Endometrial microvascular endothelial cells (primary cell): ENCODE data around the gene SULT1A1. TPM values are rescaled to one million over a fixed set of nuclear protein-coding genes. Genes with fewer than 3 reads are reported as not detected.
"Not testable (repeated sequence)": the region's sequence is repeated elsewhere in the genome, so short reads cannot be mapped to it uniquely, and the experiment has no call there.

Experiments
- in situ Hi-C: cut with HindIII; loops from 2 replicates; pipeline ENCODE4 v1.10.0; 2017; ENCODE audit warnings: low sequenced_read_pairs, low pct_unique_long_range_greater_than_20kb; ENCODE audit errors: inconsistent ontology term
- total RNA-seq: library from RNA; depleted of rRNA; stranded (reverse); fragments of >200 nt; gene quantifications from one replicate; pipeline ENCODE4 v1.2.3, GENCODE V29; 2015; ENCODE audit errors: inconsistent ontology term

Gene SULT1A1
- total RNA-seq, 1 donor from 2014 or later, result 5.9 TPM

DNA sequence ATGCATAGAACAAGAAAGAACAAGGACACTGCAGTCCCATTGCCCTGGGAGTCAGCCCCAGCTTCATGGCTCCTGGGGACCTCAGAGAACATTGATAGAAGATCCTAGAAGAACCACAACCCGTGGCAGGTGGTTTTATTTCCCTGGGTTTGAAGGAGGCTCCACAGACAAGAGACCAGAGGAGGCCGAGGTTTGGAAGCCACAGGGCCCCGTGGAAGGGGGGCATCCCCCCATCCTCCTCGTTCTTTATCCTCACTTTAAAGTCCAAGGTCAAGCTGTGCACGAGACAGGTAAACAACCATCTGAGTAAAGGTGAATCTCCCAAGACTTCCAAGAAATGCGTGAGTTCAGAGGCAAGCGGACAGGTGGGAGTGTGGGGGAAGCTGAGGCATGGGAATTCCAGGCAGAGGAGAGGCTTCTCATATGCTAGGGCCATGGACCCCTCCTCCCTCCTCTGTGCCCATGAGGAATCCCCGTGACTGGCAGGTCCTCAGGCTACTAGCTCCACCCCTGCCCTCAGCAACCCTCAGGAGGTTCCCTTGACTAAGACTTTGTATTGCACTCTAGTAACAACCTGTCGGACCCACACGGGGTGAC, 849 bp upstream of the SULT1A1 start:
- in situ Hi-C loops, result no loop called here

- in situ Hi-C loops, result not testable (repeated sequence)
Observed at GRCh38 chr16:28608867-28609596, 812 bp downstream of the SULT1A1 start.

GRCh38 chr16:28608496-28608808, 1.4 kb downstream of the SULT1A1 start:
- in situ Hi-C loops, result not testable (repeated sequence)

DNA sequence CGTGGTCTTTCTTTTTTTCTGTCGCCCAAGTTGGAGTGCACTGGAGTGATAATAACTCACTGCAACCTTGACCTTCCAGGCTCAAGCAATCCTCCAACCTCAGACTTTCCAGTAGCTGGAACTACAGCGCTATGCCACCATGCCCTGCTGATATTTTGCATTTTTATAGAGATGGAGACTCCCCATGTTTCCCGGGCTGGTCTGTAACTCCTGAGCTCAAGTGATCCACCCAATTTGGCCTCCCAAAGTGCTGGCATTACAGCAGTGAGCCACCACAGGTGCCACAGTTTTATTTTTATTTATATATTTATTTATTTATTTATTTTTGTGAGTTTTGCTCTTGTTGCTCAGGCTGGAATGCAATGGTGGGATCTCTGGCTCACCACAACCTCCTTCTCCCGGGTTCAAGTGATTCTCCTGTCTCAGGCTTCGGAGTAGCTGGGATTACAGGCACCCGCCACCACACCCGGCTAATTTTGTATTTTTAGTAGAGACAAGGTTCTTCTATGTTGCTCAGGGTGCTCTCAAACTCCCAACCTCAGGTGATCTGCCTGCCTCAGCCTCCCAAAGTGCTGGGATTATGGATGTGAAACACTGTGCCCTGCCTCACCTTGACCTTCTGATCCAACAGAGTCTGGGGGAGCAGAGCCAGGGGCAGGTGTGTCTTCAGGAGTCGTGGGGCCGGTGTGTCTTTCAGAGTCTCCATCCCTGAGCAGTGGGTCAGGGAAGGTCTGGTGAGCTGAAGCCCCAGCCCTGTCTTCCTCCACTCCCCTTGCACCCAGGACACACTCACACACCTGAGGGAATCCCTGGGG, 2.0 kb downstream of the SULT1A1 start:
- in situ Hi-C loops, result not testable (repeated sequence)

- in situ Hi-C loops, result no loop called here
Observed at GRCh38 chr16:28607116-28607623, 2.7 kb downstream of the SULT1A1 start.

GRCh38 chr16:28606291-28607115, 3.3 kb downstream of the SULT1A1 start:
- in situ Hi-C loops, result no loop called here

GRCh38 chr16:28604186-28604565, 5.7 kb downstream of the SULT1A1 start:
- in situ Hi-C loops, result no loop called here

- in situ Hi-C loops, result no loop called here
Observed at GRCh38 chr16:28603381-28604185, 6.3 kb downstream of the SULT1A1 start.

DNA sequence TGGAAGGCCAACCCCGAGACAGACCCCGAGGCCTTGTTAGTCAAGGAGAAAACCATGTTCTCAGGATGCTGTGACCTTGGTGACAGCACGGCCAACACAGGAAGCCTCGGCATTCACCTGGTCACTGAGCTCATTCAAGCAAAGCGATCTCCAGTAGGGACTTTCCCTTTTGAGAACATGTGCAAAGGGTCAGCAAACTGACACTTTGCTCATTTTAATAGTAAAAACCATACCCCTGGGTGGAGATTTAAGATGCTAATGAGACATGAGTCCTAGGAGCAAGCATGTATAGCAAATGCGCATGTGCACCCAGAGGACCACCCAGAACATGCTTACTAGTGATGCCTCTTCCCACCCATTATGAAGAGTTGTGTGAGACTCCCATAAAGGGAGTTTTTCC, 7.3 kb downstream of the SULT1A1 start:
- in situ Hi-C loops, result no loop called here

DNA sequence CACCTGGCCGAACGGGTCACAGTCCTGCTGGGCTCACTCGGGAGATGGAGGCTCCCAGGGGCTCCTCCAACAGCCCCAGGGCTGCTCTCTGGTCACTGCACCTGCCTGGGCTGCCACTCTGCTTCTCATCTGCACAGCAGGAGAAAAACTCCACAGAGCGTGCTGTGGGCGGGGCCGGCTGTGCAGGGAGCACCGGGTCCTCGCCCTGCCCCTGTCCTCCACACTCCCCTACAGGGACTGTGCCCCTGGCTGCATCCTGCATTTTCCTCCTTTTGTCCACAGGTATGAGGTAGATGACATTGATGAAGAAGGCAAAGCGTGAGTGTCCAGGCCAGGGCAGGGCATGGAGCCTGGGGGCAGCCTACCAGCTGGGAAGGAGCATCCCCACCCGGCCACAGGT, 7.8 kb downstream of the SULT1A1 start:
- in situ Hi-C loops, result not testable (repeated sequence)

GRCh38 chr16:28601589-28601988, 8.3 kb downstream of the SULT1A1 start:
- in situ Hi-C loops, result not testable (repeated sequence)

GRCh38 chr16:28600965-28601364, 8.9 kb downstream of the SULT1A1 start:
- in situ Hi-C loops, result not testable (repeated sequence)

DNA sequence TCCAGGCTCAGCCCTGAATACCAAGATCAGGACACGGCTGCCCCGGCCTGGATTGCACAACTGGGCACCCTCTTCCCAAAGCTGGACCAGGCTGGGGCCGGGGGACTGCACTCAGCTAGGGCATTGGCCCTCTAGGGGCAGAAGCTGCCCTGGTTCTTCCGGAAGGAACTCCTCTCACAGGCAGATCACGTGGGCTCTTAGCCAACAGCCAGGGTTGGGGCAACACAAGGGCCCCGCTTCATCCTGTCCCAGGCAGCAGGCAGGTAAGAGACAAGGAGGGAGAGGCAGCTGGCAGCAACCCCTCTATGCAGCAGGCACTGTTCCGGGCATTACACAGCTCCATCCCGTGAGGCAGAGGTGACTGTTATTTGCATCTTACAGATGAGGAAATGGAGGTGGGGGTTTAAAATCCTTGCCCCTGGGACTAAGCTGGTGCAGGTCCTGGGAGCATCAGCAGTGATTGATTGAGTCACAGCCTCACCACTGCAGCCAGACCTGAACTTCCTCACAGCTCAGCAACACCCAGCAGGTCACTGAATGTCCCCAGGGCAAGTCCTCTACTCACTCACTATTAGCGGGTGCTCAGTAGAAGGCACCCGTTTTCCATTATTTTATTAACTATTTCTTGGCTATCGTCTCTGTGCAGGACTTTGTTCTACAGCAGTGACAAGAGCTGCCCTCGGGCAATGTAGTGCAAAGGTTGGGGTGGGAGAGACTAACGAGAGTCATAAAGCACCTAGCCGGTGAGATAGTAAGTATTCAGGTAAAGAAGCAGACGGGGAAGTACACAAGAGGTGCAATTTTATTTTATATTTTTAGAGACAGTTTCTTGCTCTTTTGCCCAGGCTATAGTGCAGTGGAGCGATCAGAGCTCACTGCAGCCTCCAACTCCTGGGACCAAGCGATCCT, 10.2 kb downstream of the SULT1A1 start:
- in situ Hi-C loops, result not testable (repeated sequence)

GRCh38 chr16:28597692-28598261, 12.1 kb downstream of the SULT1A1 start:
- in situ Hi-C loops, result no loop called here

- in situ Hi-C loops, result no loop called here
Observed at GRCh38 chr16:28596840-28597691, 12.8 kb downstream of the SULT1A1 start, which contains the start of gene SULT1A2. Gene SULT1A2 (minus strand): TSS chr16:28597050. CDS start chr16:28595930, 1,120 bp downstream.

GRCh38 chr16:28596115-28596630, 13.7 kb downstream of the SULT1A1 start:
- in situ Hi-C loops, result no loop called here
